HG03108 (cell line): ENCODE measurements around the gene KCTD6.

ENCODE experiments used
- ATAC-seq: cut with Tn5 transposase; IDR thresholded peaks from one replicate; pipeline ENCODE4 v1.9.1; 2021; ENCODE audit warnings: moderate library complexity; ENCODE audit not compliant: unreplicated experiment

Gene KCTD6

GRCh38 chr3:58491506-58492402, at the start of gene KCTD6:
Gene KCTD6, plus strand, starts transcription at chr3:58492096. Its CDS starts 6,660 bp downstream, at chr3:58498756.
- peak; percentile 90 for ATAC-seq

DNA sequence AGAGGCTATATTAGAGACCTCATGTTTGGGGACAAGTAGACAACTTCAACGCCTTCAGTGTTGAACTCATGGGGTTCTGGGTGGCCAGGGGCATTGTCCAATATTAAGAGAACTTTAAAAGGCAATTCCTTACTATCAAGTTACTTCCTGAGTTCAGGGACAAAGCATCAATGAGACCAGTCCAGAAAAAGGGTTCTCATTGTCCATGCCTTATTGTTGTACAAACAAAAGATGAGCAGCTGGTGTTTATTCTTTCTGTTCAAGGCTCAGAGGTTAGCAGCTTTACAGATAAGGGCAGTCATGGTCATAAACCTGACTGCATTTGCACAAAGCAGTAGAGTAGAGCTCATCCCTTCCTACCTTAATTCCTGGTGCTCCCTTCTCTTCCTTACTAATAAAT, 39.7 kb upstream of the KCTD6 start:
- no peak for ATAC-seq

DNA sequence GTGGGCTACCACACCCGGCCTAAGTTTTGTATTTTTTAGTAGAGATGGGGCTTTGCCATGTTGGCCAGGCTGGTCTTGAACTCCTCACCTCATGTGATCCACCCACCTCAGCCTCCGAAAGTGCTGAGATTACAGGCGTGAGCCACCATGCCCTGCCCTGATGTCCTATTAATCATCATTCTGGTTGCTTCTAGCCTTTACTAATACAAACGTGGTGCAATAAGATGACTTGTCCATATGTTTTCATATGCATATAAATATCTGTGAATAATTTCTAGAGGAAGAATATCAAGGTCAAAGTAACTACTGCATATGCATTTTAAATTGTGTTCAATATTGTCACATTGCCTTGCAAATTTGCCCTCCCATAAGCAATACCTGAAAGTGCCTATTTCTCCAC, 32.7 kb upstream of the KCTD6 start:
- no peak for ATAC-seq

DNA sequence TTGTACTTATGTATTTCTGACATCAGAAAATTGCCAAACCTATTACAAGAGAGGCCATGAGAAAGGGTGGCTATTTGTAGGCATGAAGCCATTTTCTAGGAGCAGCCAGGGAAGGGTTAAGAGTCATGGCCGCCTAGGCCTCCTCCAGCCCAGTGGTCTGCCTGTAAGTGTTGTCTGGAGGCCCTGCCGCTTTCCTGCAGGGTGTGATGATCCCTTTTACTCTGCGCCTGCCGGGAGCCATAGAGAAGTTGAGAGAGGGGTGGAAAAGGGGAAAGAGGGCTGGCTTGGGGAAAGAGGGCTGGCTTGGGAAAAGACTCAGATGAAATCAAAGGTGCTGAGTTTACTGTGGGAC, 29.1 kb upstream of the KCTD6 start:
- no peak for ATAC-seq

- ATAC-seq, result peak; percentile 92
These were observed 28.5 kb upstream of the KCTD6 start for GRCh38 chr3:58463181-58463941.

DNA sequence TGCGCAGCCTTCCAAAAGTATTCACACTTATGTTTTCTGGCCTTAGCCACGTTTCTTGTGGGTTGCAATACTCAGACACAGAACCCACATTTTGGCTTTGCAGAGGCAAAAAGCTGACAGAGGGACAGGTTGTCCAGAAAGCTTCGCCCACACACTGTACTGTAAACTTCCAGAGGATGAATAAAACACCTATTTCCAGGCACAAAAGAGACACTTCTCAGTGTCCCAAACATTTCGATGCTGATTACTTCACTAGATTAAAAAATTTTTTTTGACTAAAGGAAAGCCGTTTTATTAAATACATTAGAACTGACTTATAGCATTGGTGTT, 28.0 kb upstream of the KCTD6 start:
- ATAC-seq, result no peak

DNA sequence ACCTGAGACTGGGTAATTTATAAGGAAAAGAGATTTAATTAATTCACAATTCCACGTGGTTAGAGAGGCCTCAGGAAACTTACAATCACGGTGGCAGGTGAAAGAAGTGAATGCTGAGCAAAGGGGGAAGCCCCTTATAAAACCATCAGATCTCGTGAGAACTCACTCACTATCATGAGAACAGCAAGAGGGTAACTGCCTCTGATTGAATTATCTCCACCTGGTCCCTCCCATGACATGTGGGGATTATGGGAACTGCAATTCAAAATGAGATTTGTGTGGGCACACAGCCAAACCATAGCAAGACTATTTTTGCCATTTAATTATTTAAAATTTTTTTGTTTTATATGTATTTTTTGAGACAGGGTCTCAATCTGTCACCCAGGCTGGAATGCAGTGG, 27.0 kb upstream of the KCTD6 start:
- ATAC-seq, result no peak

DNA sequence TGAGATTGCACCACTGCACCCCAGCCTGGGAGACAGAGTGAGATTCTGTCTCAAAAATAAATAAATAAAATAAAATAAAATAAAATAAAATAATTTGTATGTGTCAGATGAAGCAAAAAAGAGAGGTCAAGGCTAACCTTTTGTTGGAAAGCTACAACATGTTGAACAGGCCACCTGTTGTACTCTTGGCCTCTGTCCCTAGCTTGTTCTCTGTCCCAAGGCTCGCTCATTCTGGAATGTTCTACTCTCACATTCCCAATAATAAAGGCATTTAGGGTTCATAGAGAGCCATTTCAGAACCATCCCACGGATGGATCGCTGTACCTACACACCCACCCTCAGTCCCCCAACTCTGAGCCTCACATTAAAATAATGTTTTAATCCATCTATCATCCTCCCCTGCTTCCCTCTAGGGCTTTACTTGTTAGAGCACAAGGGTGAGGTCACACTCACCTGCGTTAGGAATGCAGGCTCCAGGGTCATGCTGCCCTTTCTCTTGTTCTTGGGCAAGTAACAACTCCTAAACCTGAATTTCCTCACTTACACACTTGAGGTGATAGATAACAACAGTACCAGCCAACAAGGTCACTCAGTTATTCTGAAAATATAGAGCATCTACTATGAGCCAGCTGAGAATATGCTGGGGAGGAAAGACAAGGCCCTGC, 24.9 kb upstream of the KCTD6 start:
- ATAC-seq, result no peak

- no peak for ATAC-seq
These were observed 22.8 kb upstream of the KCTD6 start for GRCh38 chr3:58469096-58469495.

- no peak for ATAC-seq
These were observed 21.4 kb upstream of the KCTD6 start for GRCh38 chr3:58470363-58471024.

GRCh38 chr3:58471025-58471887, 20.6 kb upstream of the KCTD6 start:
- ATAC-seq, result no peak

DNA sequence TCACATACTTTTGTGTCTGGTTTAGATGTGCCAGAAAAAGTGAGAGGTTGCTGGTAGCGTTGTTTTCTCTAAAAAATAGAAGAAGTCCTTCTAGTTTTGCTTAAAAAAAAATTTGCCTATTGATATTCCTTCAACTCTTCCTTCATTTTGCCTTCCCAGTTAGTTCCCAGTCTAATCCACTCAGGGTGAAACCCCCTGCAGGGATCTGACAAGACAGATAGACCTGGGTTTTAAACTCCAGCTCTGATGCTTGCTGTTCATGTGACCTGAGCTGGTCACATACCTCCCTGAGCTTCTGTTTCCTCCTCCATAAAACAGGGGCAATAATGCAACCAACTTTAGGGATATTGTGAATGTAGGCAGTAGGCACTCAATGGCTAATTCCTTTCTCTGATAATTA, 18.6 kb upstream of the KCTD6 start:
- ATAC-seq, result no peak

DNA sequence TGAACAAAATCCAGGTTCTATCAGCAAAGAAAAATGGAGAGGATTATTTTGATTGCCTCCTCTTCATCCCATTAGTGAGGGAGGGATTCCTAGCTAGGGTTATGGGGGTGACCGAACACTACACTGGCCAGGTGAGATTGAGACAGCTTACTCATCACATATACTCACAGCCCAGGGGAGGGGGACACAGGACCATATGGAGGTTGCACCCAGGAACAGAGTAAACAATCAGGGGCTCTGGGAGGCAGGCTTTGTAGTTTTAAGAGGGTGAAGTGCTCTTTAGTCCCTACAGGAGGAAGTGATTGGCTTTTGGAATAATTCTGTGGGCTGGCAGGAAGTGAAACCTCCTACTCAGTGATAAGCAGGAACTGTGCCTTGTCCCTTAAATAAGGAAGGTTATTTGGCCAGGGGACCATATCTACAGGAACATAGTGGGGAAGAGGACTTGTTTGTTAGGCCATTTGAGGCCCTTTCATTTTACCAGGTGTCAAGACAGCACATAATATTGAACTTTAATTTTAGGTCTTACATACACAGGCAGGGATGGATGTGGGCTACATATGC, 17.5 kb upstream of the KCTD6 start:
- ATAC-seq, result no peak

GRCh38 chr3:58474967-58475578, 16.8 kb upstream of the KCTD6 start:
- no peak for ATAC-seq

GRCh38 chr3:58478781-58479180, 13.1 kb upstream of the KCTD6 start:
- no peak for ATAC-seq

DNA sequence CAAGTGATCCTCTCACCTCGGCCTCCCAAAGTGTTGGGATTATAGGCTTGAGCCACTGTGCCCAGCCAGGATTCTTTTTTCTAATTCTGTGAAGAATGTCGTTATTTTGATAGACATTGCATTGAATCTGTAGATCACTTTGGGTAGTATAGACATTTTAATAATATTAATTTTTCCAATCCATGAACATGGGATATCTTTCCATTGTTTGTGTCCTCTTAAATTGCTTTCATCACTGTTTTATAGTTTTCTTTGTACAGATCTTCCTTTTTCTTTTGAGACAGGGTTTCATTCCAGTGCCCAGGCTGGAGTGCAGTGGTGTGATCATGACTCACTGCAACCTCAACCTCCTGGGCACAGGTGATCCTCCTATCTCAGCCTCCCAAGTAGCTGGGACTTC, 11.6 kb upstream of the KCTD6 start:
- no peak for ATAC-seq

- ATAC-seq, result no peak
These were observed 8.8 kb upstream of the KCTD6 start for GRCh38 chr3:58482917-58483636.

DNA sequence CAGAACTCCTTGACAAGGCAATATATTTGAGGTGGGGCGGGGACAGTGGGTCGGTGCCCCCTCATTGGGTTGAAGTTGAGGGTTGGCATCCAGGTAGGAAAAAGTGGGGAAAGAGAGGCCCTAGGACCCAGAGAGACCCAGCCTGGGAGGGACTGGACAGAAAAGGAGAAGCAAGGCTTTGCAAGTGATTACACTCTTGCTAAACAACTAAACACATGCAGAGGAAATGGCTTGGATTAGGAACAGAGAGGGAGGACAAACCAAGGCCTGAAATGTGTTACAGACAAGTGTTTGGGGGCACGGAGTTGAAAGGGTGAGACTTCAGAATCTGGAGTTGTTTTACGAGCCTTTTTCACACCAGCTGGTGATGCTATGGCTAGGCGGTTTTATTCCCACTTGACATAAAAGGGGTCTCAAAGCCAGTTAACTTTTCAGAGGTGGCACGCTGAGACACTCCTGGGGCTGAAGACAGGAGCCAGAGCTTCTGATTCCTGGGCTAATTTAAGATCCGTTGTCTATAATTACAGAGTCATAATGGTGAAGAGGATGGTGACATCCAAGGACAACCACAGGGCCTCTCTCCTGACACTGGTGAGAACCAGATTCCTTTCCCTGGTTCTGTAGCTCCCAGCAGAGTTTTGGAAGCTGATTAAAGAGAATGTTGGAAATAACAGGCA, 7.7 kb upstream of the KCTD6 start:
- no peak for ATAC-seq

DNA sequence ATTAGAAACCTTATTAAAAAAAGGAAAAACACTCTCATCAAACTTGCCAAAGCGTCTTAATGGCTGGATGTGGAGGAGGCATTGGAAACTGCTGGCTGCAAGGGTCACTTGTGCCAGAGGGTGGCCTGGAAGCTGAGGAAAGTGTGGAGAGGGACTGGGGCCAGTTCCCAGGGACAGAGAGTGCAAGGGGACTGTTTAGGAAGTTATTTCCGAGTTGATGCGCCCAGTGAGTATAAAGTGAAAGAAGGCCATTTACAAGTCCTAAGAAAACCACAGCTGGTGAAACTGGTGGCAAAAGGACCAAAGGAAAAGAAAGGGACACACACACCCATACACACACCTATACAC, 7.2 kb upstream of the KCTD6 start:
- no peak for ATAC-seq
